Measurements from ENCODE around the gene ENGASE. TPM values are rescaled to one million over a fixed set of nuclear protein-coding genes. Genes with fewer than 3 reads are reported as not detected.

The ENGASE gene
- 14.7 and 15.3 TPM in 2 replicates for total RNA-seq

GRCh38 chr17:79074649-79075445 is at the start of gene ENGASE:
Gene ENGASE (plus strand): TSS chr17:79074824. CDS start chr17:79074945, 121 bp downstream.

Other genes with a start within 250 kb of the ENGASE start
- gene USP36, start 234.0 kb upstream of the ENGASE start, total RNA-seq: 28.8 and 45.3 TPM in 2 replicates
- 2.2 and 3.1 TPM in 2 replicates for gene CEP295NL, start 171.6 kb upstream of the ENGASE start, total RNA-seq
- 212 and 283 TPM in 2 replicates for gene TIMP2, start 149.4 kb upstream of the ENGASE start, total RNA-seq
- gene LGALS3BP, start 94.9 kb upstream of the ENGASE start, total RNA-seq: 563 and 861 TPM in 2 replicates
- gene CANT1, start 65.1 kb upstream of the ENGASE start, total RNA-seq: 74.3 and 74.7 TPM in 2 replicates
- gene C1QTNF1, start 50.7 kb upstream of the ENGASE start, total RNA-seq: 84.0 and 195 TPM in 2 replicates

Data from smooth muscle cell of the pulmonary artery (primary cell).